ENCODE measurements around the gene RPL36A. TPM values are rescaled to one million over a fixed set of nuclear protein-coding genes. Genes with fewer than 3 reads are reported as not detected.

Gene RPL36A
- total RNA-seq, 2 donors from 2014 or later: 236 to 271 TPM

DNA sequence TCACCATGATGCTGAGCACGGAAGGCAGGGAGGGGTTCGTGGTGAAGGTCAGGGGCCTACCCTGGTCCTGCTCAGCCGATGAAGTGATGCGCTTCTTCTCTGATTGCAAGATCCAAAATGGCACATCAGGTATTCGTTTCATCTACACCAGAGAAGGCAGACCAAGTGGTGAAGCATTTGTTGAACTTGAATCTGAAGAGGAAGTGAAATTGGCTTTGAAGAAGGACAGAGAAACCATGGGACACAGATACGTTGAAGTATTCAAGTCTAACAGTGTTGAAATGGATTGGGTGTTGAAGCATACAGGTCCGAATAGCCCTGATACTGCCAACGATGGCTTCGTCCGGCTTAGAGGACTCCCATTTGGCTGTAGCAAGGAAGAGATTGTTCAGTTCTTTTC lies 21.2 kb downstream of the RPL36A start:
- no peak for ATAC-seq
- H3K36me3 Mint-ChIP-seq: peaks cover 18 to 24% of the 10 kb centered on the region in 2 donors
- no peaks in the 10 kb centered on the region for H3K9me3 Mint-ChIP-seq
- H3K27ac Mint-ChIP-seq: peak overlapping the region in 1 of 2 donors; percentile 65
- no peak for DNase-seq (ENCODE audit: low spot score in 2 of 2)

- peak in 1 of 2 donors; percentile 39 for DNase-seq (ENCODE audit: low spot score in 2 of 2)
- H3K9me3 Mint-ChIP-seq: no peaks in the 10 kb centered on the region
- ATAC-seq: peak; percentile 56 to 81
- H3K36me3 Mint-ChIP-seq: peaks cover 12 to 13% of the 10 kb centered on the region in 2 donors
- H3K27ac Mint-ChIP-seq: peak overlapping the region; percentile 66 to 89
Measured at GRCh38 chrX:101415180-101416145, 24.7 kb downstream of the RPL36A start.

DNA sequence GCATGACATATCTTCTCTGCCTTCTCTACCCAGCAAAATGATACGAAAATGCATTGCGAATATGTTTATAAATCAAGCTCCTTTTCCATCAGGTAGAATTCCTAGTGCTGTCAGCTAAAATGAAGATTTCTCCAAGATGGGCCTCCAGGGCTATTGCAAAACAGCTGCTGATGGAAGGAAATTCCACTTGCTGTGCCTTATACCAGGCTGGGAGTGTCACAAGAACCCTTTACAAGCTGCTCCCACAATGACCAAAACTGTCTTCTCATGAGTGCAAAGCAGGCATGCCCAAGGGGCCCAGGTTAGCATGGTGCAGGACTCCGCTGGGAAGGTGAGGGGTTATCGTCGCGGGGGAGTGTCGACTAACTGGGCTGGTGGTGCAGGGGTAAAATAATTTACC lies 25.9 kb downstream of the RPL36A start:
- Mint-ChIP-seq H3K9me3 (no peaks in the 10 kb centered on the region), H3K36me3 (peaks cover 12 to 13% of the 10 kb centered on the region in 2 donors), H3K27ac (peak overlapping the region in 1 of 2 donors; percentile 98)
- no peak for DNase-seq (ENCODE audit: low spot score in 2 of 2)
- no peak for ATAC-seq

DNA sequence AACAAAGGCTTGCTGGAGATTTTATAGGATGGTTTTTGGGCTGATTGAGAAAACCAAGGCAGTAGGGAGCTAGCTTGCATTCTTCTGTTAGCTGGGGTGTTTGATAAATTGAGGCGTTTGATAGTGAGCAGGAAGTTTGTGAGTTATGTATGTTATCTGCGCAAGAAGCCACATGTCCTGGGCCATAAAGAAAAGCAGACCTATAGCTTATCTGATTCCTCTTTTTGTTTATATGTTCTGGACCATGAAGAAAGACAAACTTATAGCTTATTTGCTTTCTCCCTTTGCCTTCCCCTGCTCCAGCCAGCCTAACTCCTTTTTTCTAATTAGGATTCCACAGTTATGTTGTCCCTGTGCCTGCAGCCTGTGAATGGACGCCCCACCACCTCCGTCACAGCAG lies 26.4 kb downstream of the RPL36A start:
- H3K36me3 Mint-ChIP-seq: peaks cover 7 to 10% of the 10 kb centered on the region in 2 donors
- DNase-seq (ENCODE audit: low spot score in 2 of 2) (no peak), ATAC-seq (no peak)
- no peaks in the 10 kb centered on the region for H3K9me3 Mint-ChIP-seq
- peak overlapping the region; percentile 97 to 98 for H3K27ac Mint-ChIP-seq

- Mint-ChIP-seq H3K9me3 (no peaks in the 10 kb centered on the region), H3K36me3 (peaks cover 0 to under 1% of the 10 kb centered on the region in 2 donors), H3K27ac (peak overlapping the region; percentile 97 to 98)
- ATAC-seq (peak; percentile 50 to 78), DNase-seq (ENCODE audit: low spot score in 2 of 2) (peak; percentile 23 to 69)
Measured at GRCh38 chrX:101417981-101418841, 27.4 kb downstream of the RPL36A start.

- peaks cover 0 to under 1% of the 10 kb centered on the region in 2 donors for H3K36me3 Mint-ChIP-seq
- no peak for ATAC-seq
- no peak for DNase-seq (ENCODE audit: low spot score in 2 of 2)
- peak overlapping the region; percentile 79 to 98 for H3K27ac Mint-ChIP-seq
- H3K9me3 Mint-ChIP-seq: no peaks in the 10 kb centered on the region
Measured at GRCh38 chrX:101419489-101419888, 28.7 kb downstream of the RPL36A start.

DNA sequence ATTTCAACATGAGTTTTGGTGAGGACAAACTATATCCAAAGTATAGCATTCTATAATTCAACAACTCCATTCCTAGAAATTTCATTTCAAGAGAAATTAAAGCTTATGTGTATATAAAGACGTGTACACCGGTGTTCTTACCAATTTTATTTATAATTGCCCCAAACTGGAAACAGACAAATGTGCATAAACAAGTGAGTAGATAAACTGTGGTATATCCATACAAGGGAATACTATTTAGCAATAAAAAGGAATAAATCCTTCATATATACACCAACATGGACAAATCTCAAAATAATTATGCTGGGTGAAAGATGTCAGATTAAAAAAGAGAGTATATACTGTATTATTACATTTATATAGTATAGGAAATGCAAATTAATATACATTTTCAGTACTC lies 37.1 kb downstream of the RPL36A start:
- no peak for DNase-seq (ENCODE audit: low spot score in 2 of 2)

DNA sequence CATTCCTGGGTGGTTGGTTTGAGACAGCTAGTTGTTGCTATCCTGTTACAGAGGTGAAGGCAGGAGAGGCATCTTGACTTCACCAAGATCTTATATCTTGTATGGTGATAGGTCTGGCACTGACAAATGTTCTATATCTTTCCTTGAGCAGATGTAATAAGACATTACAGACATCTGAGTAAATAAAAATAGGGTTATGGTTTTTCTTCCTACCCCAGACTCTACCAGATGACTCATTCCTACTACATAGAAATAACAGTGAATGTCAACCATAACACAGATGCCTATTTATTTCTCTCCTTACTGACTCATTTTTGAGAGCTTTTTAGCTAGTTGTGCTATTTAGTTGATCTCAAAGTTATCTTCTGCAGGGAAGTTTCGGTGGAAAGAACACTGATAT lies 39.1 kb downstream of the RPL36A start:
- Mint-ChIP-seq H3K9me3 (peaks cover 0 to 3% of the 10 kb centered on the region in 2 donors), H3K36me3 (peaks cover 11 to 24% of the 10 kb centered on the region in 2 donors), H3K27ac (peak overlapping the region in 1 of 2 donors; percentile 72)
- DNase-seq (ENCODE audit: low spot score in 2 of 2) (no peak), ATAC-seq (peak; percentile 53 to 96)

More for the DNA sequence above, 37.1 kb downstream of the RPL36A start:
- Mint-ChIP-seq H3K9me3 (peaks cover 0 to 5% of the 10 kb centered on the region in 2 donors), H3K27ac (no peak overlapping the region), H3K36me3 (peaks cover 15 to 28% of the 10 kb centered on the region in 2 donors)
- no peak for ATAC-seq

DNA sequence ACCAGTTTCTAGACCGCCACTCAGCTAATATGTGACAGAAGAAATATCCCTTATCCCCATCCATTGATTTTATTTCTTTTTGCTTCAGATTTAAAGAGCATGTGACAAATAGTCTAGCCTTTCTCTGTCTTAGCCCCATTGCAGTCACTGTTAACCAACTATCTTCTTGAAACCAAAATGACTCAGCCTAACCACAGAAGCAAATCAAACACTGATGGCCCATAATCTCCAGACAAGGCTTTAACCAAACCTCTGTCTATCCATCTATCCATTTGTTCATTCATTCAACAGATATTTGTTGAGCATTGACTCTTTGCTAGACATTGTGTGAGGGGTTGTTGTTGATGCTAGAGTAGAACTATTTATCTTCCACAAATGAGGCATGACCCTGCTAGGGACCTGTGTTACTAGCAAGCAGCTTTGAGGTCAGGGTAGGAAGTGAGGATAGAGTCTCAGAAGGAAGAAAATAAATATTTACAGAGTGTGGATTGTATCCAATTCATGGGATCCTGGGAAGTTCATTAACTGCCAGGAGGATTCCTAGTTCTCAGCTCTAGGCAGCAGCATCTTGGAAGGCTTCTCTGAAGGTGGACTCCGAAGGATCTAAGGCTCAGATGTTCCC lies 39.8 kb downstream of the RPL36A start:
- Mint-ChIP-seq H3K9me3 (no peaks in the 10 kb centered on the region), H3K27ac (peak overlapping the region in 1 of 2 donors; percentile 72), H3K36me3 (peaks cover 7 to 19% of the 10 kb centered on the region in 2 donors)
- peak; percentile 79 to 90 for ATAC-seq
- DNase-seq (ENCODE audit: low spot score in 2 of 2): no peak

DNA sequence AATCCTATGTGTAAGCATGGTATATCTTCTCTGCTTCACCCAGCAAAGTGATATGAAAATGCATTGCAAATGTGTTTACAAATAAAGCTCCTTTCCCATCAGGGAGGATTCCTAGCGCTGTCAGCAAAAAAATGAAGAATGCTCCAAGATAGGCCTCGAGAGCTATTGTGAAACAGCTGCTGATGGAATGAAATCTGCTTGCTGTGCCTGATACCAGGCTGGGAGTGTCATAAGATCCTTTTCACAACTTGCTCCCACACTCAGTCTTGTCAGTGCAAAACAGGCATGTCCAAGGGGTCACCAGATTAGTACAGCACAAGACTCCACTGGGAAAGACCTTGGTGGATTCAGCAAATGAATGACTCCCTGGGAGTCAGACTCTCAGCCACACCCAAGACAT lies 51.3 kb downstream of the RPL36A start:
- DNase-seq (ENCODE audit: low spot score in 2 of 2): no peak
- peaks cover 7 to 23% of the 10 kb centered on the region in 2 donors for H3K36me3 Mint-ChIP-seq

More for the DNA sequence above, 51.3 kb downstream of the RPL36A start:
- H3K9me3 Mint-ChIP-seq: no peaks in the 10 kb centered on the region
- H3K27ac Mint-ChIP-seq: no peak overlapping the region
- no peak for ATAC-seq

Other genes with a start within 250 kb of the RPL36A start
- gene DRP2, start 171.2 kb upstream of the RPL36A start, total RNA-seq: 1 to 10 TPM; 1.1 to 1.5 TPM
- gene TAF7L, start 99.7 kb upstream of the RPL36A start, total RNA-seq: under 1 TPM in 1 of 2 donors, not detected in 1; 0.11 TPM
- 10 to 100 TPM; 17.4 to 21.9 TPM for gene TIMM8A, start 42.3 kb upstream of the RPL36A start, total RNA-seq
- under 1 TPM; 0.19 to 0.41 TPM for gene BTK, start 4.8 kb upstream of the RPL36A start, total RNA-seq
- 10 to 100 TPM; 63.8 to 98.2 TPM for gene GLA, start 16.9 kb downstream of the RPL36A start, total RNA-seq
- 10 to 100 TPM; 27.8 to 30.9 TPM for gene HNRNPH2, start 17.2 kb downstream of the RPL36A start, total RNA-seq
- 1 to 10 TPM; 7.2 to 7.6 TPM for gene ARMCX4, start 94.4 kb downstream of the RPL36A start, total RNA-seq
- gene ARMCX1, start 159.5 kb downstream of the RPL36A start, total RNA-seq: 1 to 10 TPM; 2.4 to 2.8 TPM
- gene ARMCX6, start 227.0 kb downstream of the RPL36A start, total RNA-seq: 10 to 100 TPM; 36.1 to 44.6 TPM
- gene ARMCX3, start 232.1 kb downstream of the RPL36A start, total RNA-seq: 10 to 100 TPM; 34.3 to 43.7 TPM

All from activated naive CD4-positive, alpha-beta T cell treated with anti-CD3 and anti-CD28 coated beads, Interleukin-2, amount 50 U/mL, for 72 hours (primary cell).